OCI-LY7 (cell line): Measurements from ENCODE around the gene LRP5.

ENCODE experiments used
- EZH2phosphoT487 ChIP-seq: fragments of 200-600 bp; sonication (generic); IDR thresholded peaks from 2 replicates; pipeline ENCODE4 v1.6.1; 2018; ENCODE audit warnings: low read depth, borderline replicate concordance, mild to moderate bottlenecking, mixed run types, antibody characterized with exemption, low read length, moderate library complexity, mixed read lengths
- TF ChIP-seq, protein P1 (sequence below): fragments of 200-600 bp; sonication (generic); conservative IDR thresholded peaks from 2 replicates; pipeline ENCODE4 v1.5.1; 2014; ENCODE audit warnings: mild to moderate bottlenecking, antibody characterized with exemption, low read length, moderate library complexity, mixed read lengths

DNA sequence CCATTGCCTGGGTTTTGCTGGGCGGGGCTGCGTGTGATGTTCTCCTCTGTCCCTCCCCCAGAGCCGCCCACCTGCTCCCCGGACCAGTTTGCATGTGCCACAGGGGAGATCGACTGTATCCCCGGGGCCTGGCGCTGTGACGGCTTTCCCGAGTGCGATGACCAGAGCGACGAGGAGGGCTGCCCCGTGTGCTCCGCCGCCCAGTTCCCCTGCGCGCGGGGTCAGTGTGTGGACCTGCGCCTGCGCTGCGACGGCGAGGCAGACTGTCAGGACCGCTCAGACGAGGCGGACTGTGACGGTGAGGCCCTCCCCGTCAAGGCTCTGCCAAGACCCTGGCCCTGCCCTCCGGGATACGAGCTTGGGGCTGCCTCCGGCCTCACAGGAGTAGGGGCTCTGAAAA, 121.2 kb downstream of the LRP5 start:
- TF ChIP-seq EZH2phosphoT487: no peak
- TF ChIP-seq, protein P1, sequence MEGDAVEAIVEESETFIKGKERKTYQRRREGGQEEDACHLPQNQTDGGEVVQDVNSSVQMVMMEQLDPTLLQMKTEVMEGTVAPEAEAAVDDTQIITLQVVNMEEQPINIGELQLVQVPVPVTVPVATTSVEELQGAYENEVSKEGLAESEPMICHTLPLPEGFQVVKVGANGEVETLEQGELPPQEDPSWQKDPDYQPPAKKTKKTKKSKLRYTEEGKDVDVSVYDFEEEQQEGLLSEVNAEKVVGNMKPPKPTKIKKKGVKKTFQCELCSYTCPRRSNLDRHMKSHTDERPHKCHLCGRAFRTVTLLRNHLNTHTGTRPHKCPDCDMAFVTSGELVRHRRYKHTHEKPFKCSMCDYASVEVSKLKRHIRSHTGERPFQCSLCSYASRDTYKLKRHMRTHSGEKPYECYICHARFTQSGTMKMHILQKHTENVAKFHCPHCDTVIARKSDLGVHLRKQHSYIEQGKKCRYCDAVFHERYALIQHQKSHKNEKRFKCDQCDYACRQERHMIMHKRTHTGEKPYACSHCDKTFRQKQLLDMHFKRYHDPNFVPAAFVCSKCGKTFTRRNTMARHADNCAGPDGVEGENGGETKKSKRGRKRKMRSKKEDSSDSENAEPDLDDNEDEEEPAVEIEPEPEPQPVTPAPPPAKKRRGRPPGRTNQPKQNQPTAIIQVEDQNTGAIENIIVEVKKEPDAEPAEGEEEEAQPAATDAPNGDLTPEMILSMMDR: no peak
